IPS DF 6.9 (cell line): Measurements from ENCODE around the gene DEPP1.

Experiments used
- DNase-seq: peaks from one replicate; pipeline ENCODE4 v3.0.0-alpha.2; 2013; ENCODE audit warnings: low read depth, low spot score
- H3K27ac ChIP-seq: one replicate; pipeline ENCODE4 v1.5.1; 2013; ENCODE audit warnings: low read length, control low read depth
- H3K27me3 ChIP-seq: 2 replicates; pipeline ENCODE4 v1.6.1; 2013; ENCODE audit warnings: mild to moderate bottlenecking, low read length; ENCODE audit not compliant: control insufficient read depth, insufficient read depth
- H3K36me3 ChIP-seq: 2 replicates; pipeline ENCODE4 v1.6.1; 2013; ENCODE audit warnings: low read length; ENCODE audit not compliant: control insufficient read depth, insufficient read depth
- H3K4me1 ChIP-seq: 2 replicates; pipeline ENCODE4 v1.6.1; 2013; ENCODE audit warnings: low read length; ENCODE audit not compliant: control insufficient read depth, insufficient read depth
- H3K4me3 ChIP-seq: 2 replicates; pipeline ENCODE4 v1.5.1; 2013; ENCODE audit warnings: mild to moderate bottlenecking, low read length
- H3K9me3 ChIP-seq: 2 replicates; pipeline ENCODE4 v1.6.1; 2013; ENCODE audit warnings: low read length, inconsistent platforms; ENCODE audit not compliant: control insufficient read depth, insufficient read depth
- WGBS: extraction: QIAGEN DNeasy Blood & Tissue Kit; methylation state at CpG from one replicate; pipeline ENCODE4 v1.1.7; 2013; ENCODE audit warnings: mixed read lengths, missing lambda C conversion rate; ENCODE audit not compliant: insufficient read length, insufficient coverage; 5-methylcytosine and 5-hydroxymethylcytosine counted together

Gene DEPP1

DNA sequence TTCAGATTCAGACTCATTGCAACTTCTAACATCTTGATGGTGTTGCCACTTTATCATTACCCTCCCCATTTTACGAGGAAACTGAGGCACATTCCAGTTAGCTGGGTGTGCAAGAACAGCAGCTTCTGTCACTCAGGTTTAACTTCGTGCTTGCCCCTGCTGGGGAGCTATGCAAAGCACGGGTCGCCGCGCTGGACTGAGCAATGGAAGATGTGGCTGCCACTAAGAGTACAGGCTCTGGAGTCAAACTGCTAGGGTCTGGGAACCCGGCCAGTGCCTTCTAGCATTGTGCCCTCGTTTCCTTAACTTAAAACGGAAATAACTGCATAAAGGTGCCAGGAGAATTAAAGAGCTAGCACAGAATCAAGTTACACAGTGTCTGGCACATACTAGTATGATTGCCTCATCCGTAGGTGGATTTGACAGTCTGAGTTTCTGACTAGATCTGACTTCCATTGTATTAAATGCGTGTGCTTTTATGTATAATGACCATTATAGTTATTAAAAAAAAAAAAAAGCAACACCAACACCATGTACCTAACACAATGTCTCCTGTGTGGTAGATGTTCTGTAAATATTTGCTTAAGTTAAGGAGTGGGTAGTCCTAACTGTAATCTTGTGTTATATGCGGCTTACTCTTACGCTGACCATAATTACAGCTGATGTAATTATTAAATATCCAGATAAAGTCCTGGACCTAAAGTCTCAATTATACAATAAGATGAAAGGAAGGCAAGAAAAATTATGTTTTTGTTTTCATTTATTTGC is 23.0 kb upstream of the DEPP1 start:
- peaks cover 4% of the 10 kb centered on the region for H3K4me1 ChIP-seq
- WGBS = no CpG with 5 or more reads among the region's 13 CpGs
- DNase-seq = no peak
- H3K9me3 ChIP-seq = no peaks in the 10 kb centered on the region
- H3K27ac ChIP-seq = no peak overlapping the region
- H3K4me3 ChIP-seq = peak overlapping the region; percentile 79
- H3K36me3 ChIP-seq = no peaks in the 10 kb centered on the region; the same call in 1 of the 2 replicates
- H3K27me3 ChIP-seq = no peaks in the 10 kb centered on the region

DNA sequence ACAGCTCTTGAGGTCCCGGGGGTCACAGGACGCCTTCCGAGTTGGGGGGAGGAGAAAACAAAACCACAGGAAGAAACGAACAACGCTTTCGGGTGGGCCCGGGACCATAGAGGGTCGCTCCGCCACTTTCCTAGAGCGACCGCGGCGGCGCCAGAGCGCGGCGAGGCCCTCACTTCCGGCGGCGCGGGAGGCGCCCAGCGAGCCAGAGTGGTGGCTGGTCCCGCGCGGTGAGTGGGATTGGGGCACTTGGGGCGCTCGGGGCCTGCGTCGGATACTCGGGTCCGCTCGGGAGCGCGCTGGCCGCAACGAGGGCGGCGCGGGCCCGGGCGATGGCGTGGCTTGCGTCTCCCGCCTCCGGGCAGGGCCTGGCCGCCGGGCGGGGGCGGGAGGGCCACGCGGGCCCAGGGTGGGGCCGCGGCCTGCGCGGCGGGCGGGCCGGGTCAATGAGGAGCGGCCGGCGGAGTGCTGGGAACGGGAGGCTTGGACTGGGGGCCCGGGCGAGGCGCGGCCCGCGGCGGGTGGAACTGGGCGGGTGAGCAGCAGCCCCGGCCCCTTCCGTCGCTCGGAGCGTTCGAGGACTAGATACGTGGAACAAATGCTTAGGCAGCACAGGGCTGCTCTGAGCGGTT is 22.3 kb upstream of the DEPP1 start, which contains the start of gene ZNF22:
ZNF22 (plus strand) TSS at position 172 of the 629 bp plus-strand sequence. CDS start 2,446 bp downstream, outside the sequence.
- Histone ChIP-seq H3K27ac (no peak within 1 kb of the TSS), H3K9me3 (no peaks in the 10 kb centered on the region), H3K4me1 (peaks cover 4% of the 10 kb centered on the region), H3K36me3 (no peaks in the 10 kb centered on the region; the same call in 1 of the 2 replicates), H3K4me3 (peak within 1 kb of the TSS; percentile 79), H3K27me3 (no peaks in the 10 kb centered on the region)
- WGBS = no CpG with 5 or more reads among the region's 79 CpGs
- no peak for DNase-seq

DNA sequence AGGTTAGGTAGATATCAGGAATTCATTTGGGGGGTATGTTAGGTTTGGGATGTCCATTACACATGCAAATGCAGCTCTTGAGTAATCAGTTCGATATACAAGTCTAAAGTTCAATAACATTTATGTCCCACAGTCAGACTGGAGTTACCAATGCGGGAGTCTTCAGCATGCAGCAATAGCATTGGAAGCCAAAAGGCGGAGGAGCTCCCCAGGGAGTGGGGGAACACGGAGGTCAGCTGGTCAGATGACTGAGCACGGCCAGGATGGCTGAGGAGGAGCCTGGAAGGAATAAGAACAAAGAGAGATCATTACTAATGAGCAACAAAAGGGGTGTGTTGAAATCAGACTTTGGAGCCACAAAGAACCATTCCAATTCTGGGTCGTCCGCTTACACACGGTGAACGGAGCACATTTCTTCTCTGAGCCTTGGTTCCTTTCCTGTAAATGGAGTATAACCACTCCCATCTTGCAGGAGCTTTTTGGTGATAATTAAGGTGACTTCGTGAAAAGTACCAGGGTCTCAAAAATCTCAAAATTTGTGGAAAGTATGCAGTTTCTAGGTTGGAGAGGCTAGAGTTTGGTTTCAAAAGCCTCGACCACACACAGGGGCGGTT is 21.6 kb upstream of the DEPP1 start:
- WGBS = no CpG with 5 or more reads among the region's 12 CpGs
- H3K27ac ChIP-seq = no peak overlapping the region
- peak overlapping the region; percentile 79; the same call in 1 of the 2 replicates for H3K4me3 ChIP-seq
- peaks cover 4% of the 10 kb centered on the region for H3K4me1 ChIP-seq
- no peaks in the 10 kb centered on the region; the same call in 1 of the 2 replicates for H3K36me3 ChIP-seq
- no peaks in the 10 kb centered on the region for H3K27me3 ChIP-seq
- no peaks in the 10 kb centered on the region for H3K9me3 ChIP-seq
- no peak for DNase-seq

DNA sequence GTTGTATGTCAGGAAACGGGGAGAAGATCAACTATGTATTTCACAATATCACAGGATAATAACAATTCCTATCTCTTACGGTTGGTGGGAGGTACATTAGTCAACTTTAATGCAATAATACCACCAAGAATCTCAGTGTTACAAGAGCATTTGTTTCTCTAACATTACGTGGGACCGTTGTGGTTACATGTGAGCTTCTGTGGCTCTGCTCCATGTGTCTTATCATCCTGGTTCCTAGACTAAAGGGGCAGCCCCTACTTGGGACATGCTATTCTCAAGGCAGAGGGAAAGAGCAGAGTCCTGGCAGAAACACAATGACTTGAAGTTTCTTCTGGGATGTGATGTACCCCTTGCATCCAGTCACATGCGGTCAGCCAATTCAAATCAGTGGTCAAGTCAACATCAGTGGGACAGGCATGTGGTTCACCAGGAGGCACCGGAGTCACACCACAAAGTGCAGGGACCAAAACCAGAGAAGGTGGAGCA is 19.6 kb upstream of the DEPP1 start:
- Histone ChIP-seq H3K4me3 (no peak overlapping the region), H3K27ac (no peak overlapping the region), H3K36me3 (no peaks in the 10 kb centered on the region; the same call in 1 of the 2 replicates), H3K27me3 (no peaks in the 10 kb centered on the region), H3K9me3 (no peaks in the 10 kb centered on the region), H3K4me1 (peaks cover 5% of the 10 kb centered on the region)
- no CpG with 5 or more reads among the region's 6 CpGs for WGBS
- DNase-seq = no peak

DNA sequence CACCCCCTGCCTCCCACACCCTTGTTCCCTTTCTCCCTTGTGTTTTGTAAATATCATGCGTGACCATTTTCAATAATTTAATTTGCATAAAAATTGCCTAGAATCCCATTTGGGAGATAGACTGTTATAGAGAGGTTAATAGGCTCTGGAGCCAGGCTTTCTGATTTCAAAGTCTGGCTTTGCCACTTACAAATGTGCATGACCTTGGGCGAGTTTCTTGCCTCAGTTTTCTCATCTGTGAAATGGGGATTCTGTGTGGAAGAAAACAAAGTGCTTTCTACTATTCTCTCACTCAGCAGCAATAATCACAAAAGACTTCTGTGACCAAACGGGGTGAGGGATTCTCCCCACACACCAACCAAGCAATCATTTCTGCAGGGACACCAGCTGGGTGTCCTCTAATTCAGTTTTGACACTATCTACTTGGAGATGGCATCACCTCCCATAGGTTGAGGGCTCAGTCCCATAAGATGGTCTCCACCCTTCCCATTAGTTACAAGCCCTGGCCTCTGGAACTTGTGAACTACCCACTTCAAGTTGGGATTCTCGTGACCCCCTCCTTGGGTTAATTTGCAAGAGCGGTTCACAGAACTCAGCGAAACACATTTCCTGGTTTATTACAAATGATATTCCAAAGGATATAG is 18.6 kb upstream of the DEPP1 start:
- no CpG with 5 or more reads among the region's 6 CpGs for WGBS
- Histone ChIP-seq H3K4me3 (no peak overlapping the region), H3K27me3 (no peaks in the 10 kb centered on the region), H3K36me3 (no peaks in the 10 kb centered on the region), H3K4me1 (peaks cover 5% of the 10 kb centered on the region), H3K9me3 (no peaks in the 10 kb centered on the region), H3K27ac (no peak overlapping the region)
- no peak for DNase-seq

DNA sequence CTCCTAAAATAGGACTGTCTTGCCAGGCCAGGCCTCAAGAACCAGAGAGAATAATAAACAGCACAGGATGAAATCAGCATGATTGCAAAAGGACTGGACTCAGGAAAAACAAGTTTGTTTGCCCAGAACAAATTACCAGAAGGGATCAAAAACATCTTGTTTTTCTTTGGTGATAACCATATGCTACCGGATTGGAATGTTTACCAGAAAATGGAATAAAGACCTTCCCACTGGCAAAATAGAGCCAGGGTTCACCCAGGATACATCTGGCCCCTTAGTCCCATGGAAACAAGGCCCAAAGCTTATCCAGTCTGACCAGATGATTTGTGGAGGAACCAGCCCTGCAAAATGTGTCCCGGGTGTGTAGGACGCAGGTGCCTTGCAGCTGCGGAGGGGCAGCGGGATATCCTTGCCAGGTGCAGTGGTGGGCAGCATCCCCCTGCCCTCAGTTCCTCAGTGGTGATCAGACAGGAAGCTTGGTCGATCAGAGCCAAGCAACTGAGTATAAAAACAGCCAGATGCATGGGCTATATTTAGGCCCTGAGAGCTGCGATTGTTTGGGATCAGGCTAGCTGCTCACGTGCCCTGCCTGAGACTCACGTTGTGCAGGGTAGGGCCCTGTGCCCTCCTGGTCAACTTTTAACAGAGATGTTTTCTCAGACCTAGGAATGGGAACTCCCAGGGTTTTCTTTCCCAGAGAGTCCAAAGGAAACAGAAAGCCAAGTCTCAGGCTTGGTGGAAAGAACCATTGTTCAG is 17.5 kb upstream of the DEPP1 start:
- Histone ChIP-seq H3K4me1 (peaks cover 6% of the 10 kb centered on the region), H3K27me3 (no peaks in the 10 kb centered on the region), H3K36me3 (no peaks in the 10 kb centered on the region), H3K4me3 (no peak overlapping the region), H3K9me3 (no peaks in the 10 kb centered on the region), H3K27ac (no peak overlapping the region)
- no peak for DNase-seq
- no CpG with 5 or more reads among the region's 9 CpGs for WGBS

DNA sequence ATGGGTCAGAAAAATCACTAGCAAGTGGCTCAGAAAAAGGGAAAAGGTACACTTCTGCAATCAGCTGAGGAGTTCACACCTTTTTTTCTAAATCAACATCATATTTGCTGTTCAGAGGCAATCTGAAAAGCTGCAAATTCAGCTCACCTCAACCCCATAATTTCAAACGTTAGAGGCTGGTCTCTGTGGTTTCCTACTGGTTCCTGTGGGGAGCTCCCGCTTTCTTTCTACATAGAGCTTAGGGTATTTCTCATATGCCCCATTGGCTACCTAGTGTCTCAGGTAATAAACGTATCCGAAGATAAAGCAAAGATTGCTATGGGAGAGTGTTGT is 16.9 kb upstream of the DEPP1 start:
- no peak overlapping the region for H3K27ac ChIP-seq
- DNase-seq = no peak
- peaks cover 9% of the 10 kb centered on the region for H3K4me1 ChIP-seq
- no peaks in the 10 kb centered on the region for H3K27me3 ChIP-seq
- no peaks in the 10 kb centered on the region for H3K9me3 ChIP-seq
- H3K36me3 ChIP-seq = no peaks in the 10 kb centered on the region
- H3K4me3 ChIP-seq = no peak overlapping the region
- no CpG with 5 or more reads among the region's 4 CpGs for WGBS

DNA sequence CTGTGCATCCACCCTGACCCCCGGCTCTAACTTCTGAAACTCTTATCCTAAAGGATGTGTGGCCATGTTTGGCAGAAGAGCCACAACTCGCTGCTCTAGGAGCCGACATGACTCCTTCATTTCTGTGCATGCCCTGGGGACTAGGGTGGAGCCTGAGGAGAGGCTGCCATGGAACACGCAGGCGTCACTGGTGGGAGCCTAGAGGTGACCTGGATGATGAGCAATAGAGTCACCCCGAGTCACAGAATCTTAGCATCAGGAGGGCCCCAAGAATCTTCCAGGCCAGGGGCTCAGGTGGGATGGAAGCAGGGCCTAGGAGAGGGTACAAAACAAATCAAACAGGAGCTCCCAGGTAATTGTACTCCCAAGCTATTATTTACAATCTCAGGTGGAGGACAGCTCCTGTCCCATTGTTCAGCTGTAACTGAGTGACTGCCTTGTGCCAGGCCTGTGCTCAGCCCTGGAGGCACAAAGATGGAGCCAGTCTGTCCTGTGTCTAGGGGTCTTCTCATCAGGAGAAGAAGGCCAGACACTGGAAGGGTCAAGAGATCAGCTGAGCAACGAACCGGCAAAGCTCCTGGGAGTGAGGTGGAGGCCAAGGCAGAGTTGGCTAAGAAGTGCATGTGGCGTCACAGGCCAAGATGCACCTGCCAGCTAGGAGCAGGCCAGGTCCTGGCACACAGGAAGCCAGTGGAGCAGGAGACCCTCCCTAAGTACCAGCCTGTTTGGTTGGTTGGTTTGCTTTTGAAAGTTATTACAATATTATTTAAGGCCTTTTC is 16.3 kb upstream of the DEPP1 start:
- no peak for DNase-seq
- Histone ChIP-seq H3K27me3 (no peaks in the 10 kb centered on the region), H3K4me1 (peaks cover 5% of the 10 kb centered on the region; the same call in 1 of the 2 replicates), H3K9me3 (no peaks in the 10 kb centered on the region), H3K36me3 (no peaks in the 10 kb centered on the region), H3K4me3 (no peak overlapping the region), H3K27ac (no peak overlapping the region)
- no CpG with 5 or more reads among the region's 9 CpGs for WGBS

DNA sequence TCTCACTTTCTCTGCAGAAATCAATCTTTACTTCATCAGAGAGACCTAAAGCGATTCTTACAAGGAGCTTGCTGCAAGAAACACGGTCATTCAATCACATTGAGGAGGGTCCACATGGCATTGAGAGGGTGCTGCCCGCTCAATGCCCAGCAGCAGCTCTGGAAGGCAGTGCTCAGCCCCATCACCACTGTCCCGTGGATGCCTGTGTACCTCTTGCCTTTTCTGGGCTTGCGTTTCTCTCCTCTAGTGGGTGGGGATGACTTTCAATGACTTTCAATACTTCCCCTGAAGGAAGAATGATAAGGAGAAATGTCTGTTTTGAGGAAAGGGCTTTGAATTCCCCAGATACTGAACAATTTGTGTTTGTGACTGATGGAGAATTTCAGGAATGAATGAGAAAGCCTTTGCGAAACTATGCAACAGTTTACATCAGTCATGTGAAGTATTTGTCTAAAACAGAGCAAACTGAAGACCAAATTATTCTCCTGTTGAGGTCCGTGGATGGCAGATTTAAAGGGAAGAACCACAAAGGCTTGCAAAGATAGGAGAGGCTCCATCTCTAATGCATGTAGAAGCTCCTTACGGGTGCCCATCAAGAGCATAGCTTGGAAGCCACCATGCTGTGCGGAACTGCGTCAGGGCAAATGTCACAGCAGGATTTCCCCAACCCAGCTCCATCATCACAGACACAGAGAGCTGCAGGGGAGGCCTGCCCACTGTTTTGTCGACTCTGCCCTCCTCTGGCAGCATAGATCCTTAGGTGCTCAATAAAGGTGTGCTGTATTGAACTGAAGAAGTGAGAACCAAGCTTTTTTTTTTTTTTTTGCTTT is 15.5 kb upstream of the DEPP1 start:
- no CpG with 5 or more reads among the region's 11 CpGs for WGBS
- no peak overlapping the region for H3K27ac ChIP-seq
- no peak overlapping the region for H3K4me3 ChIP-seq
- H3K4me1 ChIP-seq = peaks cover 8% of the 10 kb centered on the region
- no peaks in the 10 kb centered on the region for H3K9me3 ChIP-seq
- DNase-seq = no peak
- H3K27me3 ChIP-seq = no peaks in the 10 kb centered on the region
- no peaks in the 10 kb centered on the region for H3K36me3 ChIP-seq
